SH-SY5Y (cell line): Measurements from ENCODE around the gene EFHC1.

Experiments used
- GATA2 ChIP-seq: IDR thresholded peaks from 2 replicates; pipeline ENCODE4 v1.6.1; 2011; ENCODE audit warnings: mild to moderate bottlenecking, low read depth, low read length
- GATA3 ChIP-seq: IDR thresholded peaks from 2 replicates; pipeline ENCODE4 v1.6.1; 2011; ENCODE audit warnings: low read depth, mild to moderate bottlenecking, low read length, moderate library complexity

Gene EFHC1

DNA sequence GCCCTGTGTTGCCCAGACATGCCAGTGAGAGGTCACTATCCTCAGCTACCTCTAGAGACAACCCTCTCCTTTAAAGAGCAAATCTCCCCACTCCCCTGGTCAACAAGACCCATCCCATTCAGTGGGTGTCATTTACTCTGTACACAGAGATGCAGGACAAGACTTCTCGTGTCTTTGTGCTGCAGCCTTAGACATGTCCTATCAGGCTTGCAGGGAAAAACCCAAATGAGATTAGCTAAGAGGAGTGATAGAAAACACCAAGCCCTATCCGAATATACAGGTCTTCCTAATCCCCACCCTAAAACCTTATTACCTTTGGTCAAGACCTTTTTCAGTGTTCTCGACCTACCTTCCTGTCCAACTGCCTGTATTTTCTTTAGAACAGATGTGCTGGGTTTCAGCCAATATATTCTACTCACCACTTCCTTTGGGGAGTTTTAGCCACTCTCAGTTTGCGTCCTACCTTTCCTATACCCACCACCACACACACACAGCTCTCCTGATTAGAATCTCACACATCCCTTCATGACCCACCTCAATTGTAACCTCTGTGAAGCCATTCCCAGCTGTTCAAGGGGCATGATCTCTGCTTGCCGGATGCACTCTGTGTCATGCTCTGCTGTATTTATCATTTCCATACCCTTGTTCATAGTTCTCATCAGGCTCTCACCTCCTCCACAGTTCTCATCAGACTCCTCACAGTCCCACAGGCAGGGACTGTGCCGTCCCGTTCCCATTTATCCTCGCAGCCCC is 117.0 kb downstream of the EFHC1 start:
- TF ChIP-seq GATA3 (no peak), GATA2 (no peak)

DNA sequence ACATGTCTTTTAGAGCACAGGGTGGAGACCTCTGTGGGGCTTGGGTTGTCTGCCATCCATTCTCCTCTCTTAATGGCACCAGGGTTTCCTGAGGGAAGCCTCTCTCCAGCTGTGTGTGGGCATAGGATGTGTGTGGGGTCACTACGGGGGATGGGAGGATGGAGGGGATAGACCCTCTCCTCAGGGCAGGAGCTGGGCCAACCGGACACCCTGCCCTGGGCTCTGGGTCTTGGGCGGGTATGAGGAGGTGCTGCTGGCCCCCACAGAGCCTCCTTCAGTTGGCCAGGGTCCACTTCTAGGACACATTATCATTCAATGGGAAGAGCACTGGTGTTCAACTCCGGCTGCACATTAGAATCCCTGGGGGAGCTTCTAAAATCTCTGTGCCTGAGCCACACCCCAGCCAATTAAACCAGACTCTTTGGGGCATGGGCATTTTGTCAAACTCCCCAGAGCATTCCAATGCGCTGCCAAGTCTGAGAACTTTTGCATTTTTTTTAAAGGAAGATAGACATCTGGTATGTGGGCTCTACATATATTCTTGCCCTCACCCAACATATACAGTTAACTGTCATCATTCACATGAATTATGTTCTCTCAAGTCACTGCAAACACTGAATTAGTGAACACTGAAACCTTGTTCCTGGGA is 118.2 kb downstream of the EFHC1 start:
- TF ChIP-seq GATA3 (no peak), GATA2 (no peak)

DNA sequence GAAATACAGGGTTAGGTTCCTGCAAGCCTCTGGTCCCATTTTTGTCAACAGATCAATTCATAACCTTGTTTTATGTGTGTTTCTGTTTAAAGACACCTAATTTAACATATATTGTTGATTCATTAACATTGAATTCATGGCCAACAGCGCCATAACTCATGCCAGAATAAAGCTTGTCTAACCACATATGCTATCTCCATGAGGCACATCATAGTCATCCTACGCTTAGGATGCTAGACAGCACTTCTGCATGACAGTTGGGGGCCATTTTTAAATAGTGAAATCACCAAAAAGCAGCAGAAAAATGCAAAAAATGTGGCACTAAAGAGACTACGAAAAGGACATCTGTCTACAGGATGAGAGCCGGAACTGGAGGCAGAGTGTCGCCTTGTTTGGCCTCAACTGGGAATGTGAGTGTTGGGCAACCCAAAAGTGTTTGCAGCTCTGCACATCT is 118.8 kb downstream of the EFHC1 start:
- no peak for TF ChIP-seq GATA2
- no peak for TF ChIP-seq GATA3

GRCh38 chr6:52539607-52540006 is 119.5 kb downstream of the EFHC1 start:
- TF ChIP-seq GATA3 (no peak), GATA2 (no peak)

GRCh38 chr6:52540286-52540902 is 120.3 kb downstream of the EFHC1 start:
- TF ChIP-seq GATA3 (no peak), GATA2 (no peak)

- TF ChIP-seq GATA3 (no peak), GATA2 (no peak)
Observed at GRCh38 chr6:52541135-52541534, 121.0 kb downstream of the EFHC1 start.

DNA sequence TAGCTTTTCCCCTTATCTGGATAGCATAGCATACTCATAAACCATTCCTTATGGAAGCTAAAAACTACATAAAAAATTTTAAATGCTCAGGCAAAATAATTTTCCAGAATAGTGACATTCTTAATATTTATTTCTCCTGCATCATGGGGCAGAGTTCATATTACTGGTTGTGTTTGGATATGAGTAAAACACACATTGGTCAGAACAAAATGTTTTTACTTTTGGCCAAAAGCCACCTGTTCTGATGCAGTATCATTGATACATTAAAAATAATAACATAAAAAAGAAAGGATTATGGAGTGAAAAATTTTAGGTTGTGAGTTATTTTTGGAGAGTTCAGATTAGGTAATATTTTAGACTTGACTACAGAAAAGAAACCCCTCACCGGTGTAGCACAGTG is 123.1 kb downstream of the EFHC1 start:
- TF ChIP-seq GATA2 (no peak), GATA3 (no peak)

- no peak for TF ChIP-seq GATA3
- no peak for TF ChIP-seq GATA2
Observed at GRCh38 chr6:52543729-52544601, 123.8 kb downstream of the EFHC1 start.

- TF ChIP-seq GATA3 (no peak), GATA2 (no peak)
Observed at GRCh38 chr6:52544602-52545405, 124.7 kb downstream of the EFHC1 start.

DNA sequence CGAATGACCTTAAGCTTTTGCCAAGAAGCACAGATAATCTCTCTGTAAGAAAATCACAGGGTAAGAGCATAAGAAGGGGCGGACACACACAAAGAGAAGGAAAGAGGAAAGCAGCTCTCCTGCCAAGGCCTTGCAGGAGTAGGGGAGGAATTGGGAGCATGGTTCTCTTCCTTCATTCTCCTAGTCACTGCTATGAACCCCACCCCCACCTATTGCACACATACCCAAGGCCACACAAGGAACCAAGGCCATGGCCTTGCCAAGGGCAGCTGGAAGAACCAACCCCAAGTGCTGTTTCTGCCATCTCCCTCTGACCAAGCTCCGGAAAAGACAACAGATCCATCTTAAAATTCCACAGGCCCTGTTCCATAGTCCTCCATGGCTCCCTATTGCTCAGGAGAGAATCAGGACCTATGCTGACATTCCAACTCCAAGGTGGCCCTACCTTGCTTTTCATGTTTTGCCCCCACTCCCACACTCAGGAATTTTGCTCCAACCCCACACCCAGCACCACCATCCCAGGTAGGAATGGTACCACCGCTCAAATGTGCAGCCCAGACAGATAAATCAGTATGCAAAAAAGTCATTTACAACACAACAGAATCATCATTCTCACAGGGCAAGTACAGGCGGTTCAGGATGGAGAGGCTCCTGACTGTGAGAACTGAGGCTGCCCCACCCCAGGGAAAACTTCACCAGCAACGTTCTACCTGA is 125.4 kb downstream of the EFHC1 start:
- TF ChIP-seq GATA3, result no peak
- no peak for TF ChIP-seq GATA2

- TF ChIP-seq GATA2, result no peak
- TF ChIP-seq GATA3, result no peak
Observed at GRCh38 chr6:52546192-52546591, 126.0 kb downstream of the EFHC1 start.

DNA sequence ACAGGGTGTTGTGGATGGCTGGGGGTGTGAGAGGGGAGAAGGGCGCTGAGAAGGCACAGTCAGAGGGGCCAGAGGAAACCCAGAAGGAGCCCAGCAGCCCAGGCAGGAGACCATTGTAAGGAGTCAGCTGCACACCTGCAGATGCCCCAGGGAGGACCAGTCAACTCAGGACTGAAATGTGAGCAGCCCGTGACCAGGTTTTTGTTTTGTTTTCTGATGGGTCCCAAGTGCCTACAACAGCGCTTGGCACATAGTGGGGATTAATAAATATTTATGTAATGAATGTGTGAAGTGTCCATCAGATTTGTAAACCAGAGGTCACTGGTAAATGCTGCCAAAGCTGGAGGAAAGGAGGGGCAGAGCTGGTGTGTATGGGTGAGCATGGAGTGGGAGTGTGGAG is 126.5 kb downstream of the EFHC1 start:
- TF ChIP-seq GATA2, result no peak
- no peak for TF ChIP-seq GATA3
